Endothelial cell of umbilical vein (primary cell): ENCODE data around the gene ARHGEF1. TPM values are rescaled to one million over a fixed set of nuclear protein-coding genes. Genes with fewer than 3 reads are reported as not detected.

Experiments used
- BruUV-seq: library from RNA; stranded (reverse); fragments of 400-500 nt; replicated peaks from 2 replicates; lab custom pipeline; 2021; lab: Mats Ljungman, UMichigan
- CTCF ChIA-PET: fragments of 300-600, 350-600 bp; sonication (Branson Sonifier 250); formaldehyde crosslinking; loops from one replicate; lab custom pipeline; 2021; ENCODE audit warnings: antibody characterized with exemption, inconsistent platforms; lab: Charles Lee
- POLR2A ChIA-PET: fragments of 300-600, 350-600 bp; sonication (Branson Sonifier 250); formaldehyde crosslinking; loops from one replicate; lab custom pipeline; 2021; ENCODE audit warnings: antibody characterized with exemption, inconsistent platforms; lab: Charles Lee
- DNase-seq: peaks from one replicate; pipeline ENCODE4 v3.0.0-alpha.2; 2011; ENCODE audit warnings: low read depth, low spot score
- FAIRE-seq: peaks from 2 replicates; lab custom pipeline; 2011; peaks lifted over from hg19 to GRCh38; lab: Jason Lieb, UNC
- H2AFZ ChIP-seq: 2 replicates; pipeline ENCODE4 v1.6.0; 2012; ENCODE audit warnings: low read depth, low read length, control low read depth, inconsistent platforms
- H3K27ac ChIP-seq: 2 replicates; pipeline ENCODE4 v1.5.1; 2011; ENCODE audit warnings: low read depth, mild to moderate bottlenecking, control low read depth, low read length, moderate library complexity; ENCODE audit not compliant: insufficient read depth
- H3K27me3 ChIP-seq, 2 experiments: 2 replicates each; pipeline versions ENCODE4 v1.6.0 to v1.6.1; 2011; ENCODE audit warnings: low read length in 2 of 2, mixed read lengths in 1 of 2; ENCODE audit not compliant: control insufficient read depth in 2 of 2, insufficient read depth in 2 of 2
- H3K36me3 ChIP-seq, 2 experiments: 2 replicates in 1 of 2; 3 replicates in 1 of 2; pipeline ENCODE4 v1.5.1; 2011; ENCODE audit warnings: low read length in 2 of 2, mild to moderate bottlenecking in 1 of 2, moderate library complexity in 1 of 2; ENCODE audit not compliant: control insufficient read depth in 2 of 2, insufficient read depth in 2 of 2; ENCODE audit errors: extremely low read depth in 1 of 2
- H3K4me1 ChIP-seq: 3 replicates; pipeline ENCODE4 v1.5.1; 2011; ENCODE audit warnings: mild to moderate bottlenecking, low read length; ENCODE audit not compliant: control insufficient read depth, insufficient read depth; ENCODE audit errors: extremely low read depth
- H3K4me2 ChIP-seq: 2 replicates; pipeline ENCODE4 v1.6.1; 2011; ENCODE audit warnings: low read length, control low read depth, mixed read lengths; ENCODE audit not compliant: insufficient read depth
- H3K4me3 ChIP-seq, 3 experiments: fragments of 200-600 bp in 1 of 3; sonication (generic), shearing (Covaris generic) in 1 of 3; replicated peaks in 1 of 3; 2 replicates each; pipeline ENCODE4 v1.5.1; 2011 to 2016; ENCODE audit warnings: control low read depth in 3 of 3, low read length in 3 of 3, mild to moderate bottlenecking in 2 of 3, inconsistent platforms in 1 of 3, low read depth in 1 of 3, moderate library complexity in 1 of 3; ENCODE audit not compliant: insufficient read depth in 1 of 3
- H3K79me2 ChIP-seq: 2 replicates; pipeline ENCODE4 v1.6.0; 2012; ENCODE audit warnings: low read length, inconsistent platforms; ENCODE audit not compliant: control insufficient read depth, insufficient read depth
- H3K9ac ChIP-seq: replicated peaks from 2 replicates; pipeline ENCODE3; 2011; ENCODE audit warnings: low read length, control low read depth; ENCODE audit not compliant: insufficient read depth; ENCODE audit errors: extremely low read depth
- H3K9me1 ChIP-seq: replicated peaks from 3 replicates; pipeline ENCODE4 v1.6.0; 2011; ENCODE audit warnings: mild to moderate bottlenecking, low read length; ENCODE audit not compliant: control insufficient read depth, insufficient read depth; ENCODE audit errors: extremely low read depth
- H3K9me3 ChIP-seq: replicated peaks from 2 replicates; pipeline ENCODE4 v1.5.1; 2012; ENCODE audit warnings: low read length, inconsistent platforms; ENCODE audit not compliant: control insufficient read depth, insufficient read depth
- H4K20me1 ChIP-seq: replicated peaks from 2 replicates; pipeline ENCODE3; 2011; ENCODE audit warnings: mild to moderate bottlenecking, low read length; ENCODE audit not compliant: control insufficient read depth, insufficient read depth; ENCODE audit errors: extremely low read depth
- CTCF ChIP-seq, 2 donors: IDR thresholded peaks; 1 replicate in 1 of 2; 2 replicates in 1 of 2; pipeline ENCODE4 v1.5.1; 2011; ENCODE audit warnings: low read length in 2 of 2, mild to moderate bottlenecking in 2 of 2, moderate library complexity in 2 of 2, control low read depth in 1 of 2, inconsistent platforms in 1 of 2, low read depth in 1 of 2; ENCODE audit not compliant: insufficient read depth in 1 of 2; ENCODE audit errors: extremely low read depth in 1 of 2
- EZH2 ChIP-seq: IDR thresholded peaks from 2 replicates; pipeline ENCODE4 v1.6.1; 2012; ENCODE audit warnings: borderline replicate concordance, low read depth, mild to moderate bottlenecking, moderate library complexity, low read length, inconsistent platforms; ENCODE audit not compliant: severe bottlenecking
- FOS ChIP-seq: IDR thresholded peaks from 2 replicates; pipeline ENCODE4 v1.6.1; 2011; ENCODE audit warnings: mild to moderate bottlenecking, low read length, moderate library complexity, borderline replicate concordance; ENCODE audit not compliant: insufficient read depth
- GATA2 ChIP-seq: IDR thresholded peaks from 2 replicates; pipeline ENCODE4 v1.7.0; 2011; ENCODE audit warnings: low read depth, mild to moderate bottlenecking, moderate library complexity, mixed read lengths, low read length; ENCODE audit not compliant: insufficient read length, insufficient read depth
- JUN ChIP-seq: IDR thresholded peaks from 2 replicates; pipeline ENCODE4 v1.6.1; 2011; ENCODE audit warnings: borderline replicate concordance, low read depth; ENCODE audit not compliant: insufficient read length, insufficient read depth
- MAX ChIP-seq: IDR thresholded peaks from 2 replicates; pipeline ENCODE4 v1.6.1; 2011; ENCODE audit not compliant: insufficient read depth, insufficient read length
- MYC ChIP-seq: IDR thresholded peaks from one replicate; pipeline ENCODE4 v1.6.1; 2011; ENCODE audit warnings: mild to moderate bottlenecking, low read depth, low read length
- POLR2A ChIP-seq: IDR thresholded peaks from 2 replicates; pipeline ENCODE4 v1.6.1; 2012; ENCODE audit warnings: low read depth, mild to moderate bottlenecking, control low read depth, low read length
- POLR2AphosphoS5 ChIP-seq: IDR thresholded peaks from 2 replicates; pipeline ENCODE4 v1.6.1; 2012; ENCODE audit warnings: low read depth, mild to moderate bottlenecking, control low read depth, low read length, moderate library complexity; ENCODE audit not compliant: insufficient read depth
- dilution Hi-C: fragments of 300-500 bp; cut with MboI; formaldehyde crosslinking; loops from one replicate; pipeline ENCODE4 v1.15.0; 2019; ENCODE audit warnings: low sequenced_read_pairs; ENCODE audit not compliant: extremely low pct_ligation_motif_present
- intact Hi-C: fragments of 100-400 bp; cut with micrococcal nuclease; formaldehyde crosslinking; loops from one replicate; pipeline ENCODE4 v1.10.0; 2022
- polyA plus RNA-seq, 4 experiments: library from polyadenylated mRNA; depleted of rRNA in 3 of 4; stranded (reverse) in 3 of 4; unstranded in 1 of 4; fragments of >200 nt; gene quantifications; 2 replicates each; pipeline versions ENCODE4 v1.2.1 to v1.2.3, GENCODE V29; 2011 to 2012; ENCODE audit warnings: missing spikeins in 1 of 4
- total RNA-seq: library from RNA; stranded (reverse); gene quantifications from 2 replicates; pipeline ENCODE4 v1.2.3, GENCODE V29; 2021

The ARHGEF1 gene
- total and polyA plus RNA-seq, 2 donors (not counting 3 experiments of a cell fraction or from before 2014, with no cell fraction given) = 65.4 to 123 TPM

- DNase-seq = no peak
Observed at GRCh38 chr19:41908724-41909464, 25.9 kb downstream of the ARHGEF1 start.

More at GRCh38 chr19:41908724-41909464, 25.9 kb downstream of the ARHGEF1 start:
- H3K36me3 ChIP-seq = peaks cover 0 to 28% of the 10 kb centered on the region in 2 experiments
- no peak overlapping the region for H2AFZ ChIP-seq
- H3K9me1 ChIP-seq = no peaks in the 10 kb centered on the region
- BruUV-seq = no TSS peak
- no peaks in the 10 kb centered on the region for H3K9me3 ChIP-seq
- dilution Hi-C loops = no loop called here
- peaks cover 24 to 30% of the 10 kb centered on the region in 2 experiments for H3K27me3 ChIP-seq
- H3K4me2 ChIP-seq = no peak overlapping the region
- no peak overlapping the region for H3K4me3 ChIP-seq
- H4K20me1 ChIP-seq = no peaks in the 10 kb centered on the region
- H3K9ac ChIP-seq = no peak overlapping the region
- intact Hi-C loops = no loop called here
- ChIA-PET POLR2A (no interaction called here), CTCF (no interaction called here)
- H3K27ac ChIP-seq = no peak overlapping the region
- H3K79me2 ChIP-seq = no peaks in the 10 kb centered on the region
- TF ChIP-seq MAX (no peak), CTCF (IDR thresholded peaks at IDR 0.05; ENCODE audit: extremely low read depth in 1 of 2, insufficient read depth in 1 of 2, low read depth in 1 of 2, low read length in 2 of 2) (no peak), MYC (no peak), EZH2 (no peak), POLR2A (no peak), JUN (no peak), GATA2 (no peak), POLR2AphosphoS5 (no peak), FOS (no peak)
- no peak for FAIRE-seq
- no peaks in the 10 kb centered on the region for H3K4me1 ChIP-seq
